Measurements from ENCODE around the gene CDC14B.

CDC14B gene

GRCh38 chr9:96493757-96494156 is 125.9 kb downstream of the CDC14B start:
- H3K9me3 ChIP-seq (ENCODE audit: control insufficient read depth, insufficient read depth, low read length), result no peaks in the 10 kb centered on the region
- H3K4me3 ChIP-seq (ENCODE audit: low read depth, low read length), result no peak overlapping the region
- no peaks in the 10 kb centered on the region for H3K4me1 ChIP-seq (ENCODE audit: control insufficient read depth, insufficient read depth, low read length)
- no peak overlapping the region for H3K9ac ChIP-seq (ENCODE audit: low read depth, low read length)
- no peaks in the 10 kb centered on the region for H3K27me3 ChIP-seq (ENCODE audit: control insufficient read depth, insufficient read depth, low read length)
- H3K36me3 ChIP-seq (ENCODE audit: control insufficient read depth, insufficient read depth, low read length), result peaks cover 14% of the 10 kb centered on the region

- Histone ChIP-seq H3K36me3 (ENCODE audit: control insufficient read depth, insufficient read depth, low read length) (peaks cover 17% of the 10 kb centered on the region), H3K9me3 (ENCODE audit: control insufficient read depth, insufficient read depth, low read length) (no peaks in the 10 kb centered on the region), H3K4me3 (ENCODE audit: low read depth, low read length) (no peak overlapping the region), H3K4me1 (ENCODE audit: control insufficient read depth, insufficient read depth, low read length) (no peaks in the 10 kb centered on the region), H3K9ac (ENCODE audit: low read depth, low read length) (no peak overlapping the region), H3K27me3 (ENCODE audit: control insufficient read depth, insufficient read depth, low read length) (no peaks in the 10 kb centered on the region)
Measured at GRCh38 chr9:96492993-96493531, 126.6 kb downstream of the CDC14B start.

- peaks cover 19% of the 10 kb centered on the region for H3K36me3 ChIP-seq (ENCODE audit: control insufficient read depth, insufficient read depth, low read length)
- no peak overlapping the region for H3K4me3 ChIP-seq (ENCODE audit: low read depth, low read length)
- no peak overlapping the region for H3K9ac ChIP-seq (ENCODE audit: low read depth, low read length)
- no peaks in the 10 kb centered on the region for H3K27me3 ChIP-seq (ENCODE audit: control insufficient read depth, insufficient read depth, low read length)
- H3K9me3 ChIP-seq (ENCODE audit: control insufficient read depth, insufficient read depth, low read length), result no peaks in the 10 kb centered on the region
- no peaks in the 10 kb centered on the region for H3K4me1 ChIP-seq (ENCODE audit: control insufficient read depth, insufficient read depth, low read length)
Measured at GRCh38 chr9:96491880-96492525, 127.6 kb downstream of the CDC14B start.

- Histone ChIP-seq H3K9ac (ENCODE audit: low read depth, low read length) (no peak overlapping the region), H3K27me3 (ENCODE audit: control insufficient read depth, insufficient read depth, low read length) (no peaks in the 10 kb centered on the region), H3K36me3 (ENCODE audit: control insufficient read depth, insufficient read depth, low read length) (peaks cover 19% of the 10 kb centered on the region), H3K4me1 (ENCODE audit: control insufficient read depth, insufficient read depth, low read length) (no peaks in the 10 kb centered on the region), H3K4me3 (ENCODE audit: low read depth, low read length) (no peak overlapping the region), H3K9me3 (ENCODE audit: control insufficient read depth, insufficient read depth, low read length) (no peaks in the 10 kb centered on the region)
Measured at GRCh38 chr9:96491079-96491879, 128.4 kb downstream of the CDC14B start.

- Histone ChIP-seq H3K36me3 (ENCODE audit: control insufficient read depth, insufficient read depth, low read length) (peaks cover 15% of the 10 kb centered on the region), H3K9me3 (ENCODE audit: control insufficient read depth, insufficient read depth, low read length) (no peaks in the 10 kb centered on the region), H3K27me3 (ENCODE audit: control insufficient read depth, insufficient read depth, low read length) (no peaks in the 10 kb centered on the region), H3K9ac (ENCODE audit: low read depth, low read length) (no peak overlapping the region), H3K4me1 (ENCODE audit: control insufficient read depth, insufficient read depth, low read length) (no peaks in the 10 kb centered on the region), H3K4me3 (ENCODE audit: low read depth, low read length) (no peak overlapping the region)
Measured at GRCh38 chr9:96490534-96491078, 129.0 kb downstream of the CDC14B start.

GRCh38 chr9:96489482-96489979 is 130.1 kb downstream of the CDC14B start:
- H3K36me3 ChIP-seq (ENCODE audit: control insufficient read depth, insufficient read depth, low read length), result peaks cover 15% of the 10 kb centered on the region
- H3K4me1 ChIP-seq (ENCODE audit: control insufficient read depth, insufficient read depth, low read length), result no peaks in the 10 kb centered on the region
- no peaks in the 10 kb centered on the region for H3K27me3 ChIP-seq (ENCODE audit: control insufficient read depth, insufficient read depth, low read length)
- H3K4me3 ChIP-seq (ENCODE audit: low read depth, low read length), result no peak overlapping the region
- H3K9ac ChIP-seq (ENCODE audit: low read depth, low read length), result no peak overlapping the region
- no peaks in the 10 kb centered on the region for H3K9me3 ChIP-seq (ENCODE audit: control insufficient read depth, insufficient read depth, low read length)

GRCh38 chr9:96487949-96488348 is 131.7 kb downstream of the CDC14B start:
- H3K9ac ChIP-seq (ENCODE audit: low read depth, low read length), result no peak overlapping the region
- no peaks in the 10 kb centered on the region for H3K27me3 ChIP-seq (ENCODE audit: control insufficient read depth, insufficient read depth, low read length)
- no peaks in the 10 kb centered on the region for H3K4me1 ChIP-seq (ENCODE audit: control insufficient read depth, insufficient read depth, low read length)
- H3K4me3 ChIP-seq (ENCODE audit: low read depth, low read length), result no peak overlapping the region
- no peaks in the 10 kb centered on the region for H3K9me3 ChIP-seq (ENCODE audit: control insufficient read depth, insufficient read depth, low read length)
- peaks cover 13% of the 10 kb centered on the region for H3K36me3 ChIP-seq (ENCODE audit: control insufficient read depth, insufficient read depth, low read length)

- H3K9me3 ChIP-seq (ENCODE audit: control insufficient read depth, insufficient read depth, low read length), result no peaks in the 10 kb centered on the region
- no peak overlapping the region for H3K4me3 ChIP-seq (ENCODE audit: low read depth, low read length)
- no peaks in the 10 kb centered on the region for H3K4me1 ChIP-seq (ENCODE audit: control insufficient read depth, insufficient read depth, low read length)
- H3K9ac ChIP-seq (ENCODE audit: low read depth, low read length), result no peak overlapping the region
- H3K36me3 ChIP-seq (ENCODE audit: control insufficient read depth, insufficient read depth, low read length), result peaks cover 10% of the 10 kb centered on the region
- H3K27me3 ChIP-seq (ENCODE audit: control insufficient read depth, insufficient read depth, low read length), result no peaks in the 10 kb centered on the region
Measured at GRCh38 chr9:96487029-96487396, 132.6 kb downstream of the CDC14B start.

GRCh38 chr9:96486386-96487028 is 133.1 kb downstream of the CDC14B start:
- Histone ChIP-seq H3K9ac (ENCODE audit: low read depth, low read length) (no peak overlapping the region), H3K9me3 (ENCODE audit: control insufficient read depth, insufficient read depth, low read length) (no peaks in the 10 kb centered on the region), H3K4me1 (ENCODE audit: control insufficient read depth, insufficient read depth, low read length) (no peaks in the 10 kb centered on the region), H3K27me3 (ENCODE audit: control insufficient read depth, insufficient read depth, low read length) (no peaks in the 10 kb centered on the region), H3K36me3 (ENCODE audit: control insufficient read depth, insufficient read depth, low read length) (peaks cover 10% of the 10 kb centered on the region), H3K4me3 (ENCODE audit: low read depth, low read length) (no peak overlapping the region)

- Histone ChIP-seq H3K9me3 (ENCODE audit: control insufficient read depth, insufficient read depth, low read length) (no peaks in the 10 kb centered on the region), H3K36me3 (ENCODE audit: control insufficient read depth, insufficient read depth, low read length) (peaks cover 5% of the 10 kb centered on the region), H3K4me3 (ENCODE audit: low read depth, low read length) (no peak overlapping the region), H3K27me3 (ENCODE audit: control insufficient read depth, insufficient read depth, low read length) (no peaks in the 10 kb centered on the region), H3K4me1 (ENCODE audit: control insufficient read depth, insufficient read depth, low read length) (no peaks in the 10 kb centered on the region), H3K9ac (ENCODE audit: low read depth, low read length) (no peak overlapping the region)
Measured at GRCh38 chr9:96485280-96485679, 134.4 kb downstream of the CDC14B start.

GRCh38 chr9:96484521-96484931 is 135.1 kb downstream of the CDC14B start:
- H3K9me3 ChIP-seq (ENCODE audit: control insufficient read depth, insufficient read depth, low read length), result no peaks in the 10 kb centered on the region
- no peak overlapping the region for H3K9ac ChIP-seq (ENCODE audit: low read depth, low read length)
- no peaks in the 10 kb centered on the region for H3K4me1 ChIP-seq (ENCODE audit: control insufficient read depth, insufficient read depth, low read length)
- no peaks in the 10 kb centered on the region for H3K27me3 ChIP-seq (ENCODE audit: control insufficient read depth, insufficient read depth, low read length)
- H3K4me3 ChIP-seq (ENCODE audit: low read depth, low read length), result no peak overlapping the region
- peaks cover 5% of the 10 kb centered on the region for H3K36me3 ChIP-seq (ENCODE audit: control insufficient read depth, insufficient read depth, low read length)
